H9 (cell line): Measurements from ENCODE around the gene PDXP. TPM values are rescaled to one million over a fixed set of nuclear protein-coding genes. Genes with fewer than 3 reads are reported as not detected.

ENCODE experiments used
- DNase-seq: peaks from one replicate; pipeline ENCODE4 v3.0.0-alpha.2; 2017
- H2AFZ ChIP-seq: one replicate; pipeline ENCODE4 v1.6.1; 2013; ENCODE audit warnings: mild to moderate bottlenecking, low read length, control low read depth, moderate library complexity
- H2AK5ac ChIP-seq: 2 replicates; pipeline ENCODE4 v1.6.1; 2013; ENCODE audit warnings: low read length, control low read depth, mixed read lengths; ENCODE audit not compliant: insufficient read length
- H2BK120ac ChIP-seq: one replicate; pipeline ENCODE4 v1.6.1; 2013; ENCODE audit warnings: low read depth, mild to moderate bottlenecking, low read length, control low read depth, inconsistent platforms; ENCODE audit not compliant: poor library complexity, severe bottlenecking
- H2BK12ac ChIP-seq: 2 replicates; pipeline ENCODE4 v1.6.1; 2013; ENCODE audit warnings: low read length, control low read depth, mixed read lengths, low read depth; ENCODE audit not compliant: insufficient read length
- H2BK15ac ChIP-seq: 2 replicates; pipeline ENCODE4 v1.6.1; 2013; ENCODE audit warnings: low read depth, low read length, control low read depth
- H2BK20ac ChIP-seq: one replicate; pipeline ENCODE4 v1.6.1; 2013; ENCODE audit warnings: low read depth, mild to moderate bottlenecking, low read length, control low read depth, inconsistent platforms; ENCODE audit not compliant: poor library complexity, severe bottlenecking
- H2BK5ac ChIP-seq: 2 replicates; pipeline ENCODE4 v1.6.1; 2013; ENCODE audit warnings: low read length, control low read depth, mixed read lengths; ENCODE audit not compliant: insufficient read length
- H3K14ac ChIP-seq: 2 replicates; pipeline ENCODE4 v1.6.1; 2013; ENCODE audit warnings: low read length, control low read depth; ENCODE audit not compliant: insufficient read depth
- H3K18ac ChIP-seq: 2 replicates; pipeline ENCODE4 v1.6.1; 2013; ENCODE audit warnings: low read depth, mild to moderate bottlenecking, mixed read lengths, low read length, control low read depth; ENCODE audit not compliant: insufficient read length
- H3K23ac ChIP-seq: 2 replicates; pipeline ENCODE4 v1.6.1; 2013; ENCODE audit warnings: low read length, control low read depth, mixed read lengths, low read depth; ENCODE audit not compliant: insufficient read length
- H3K23me2 ChIP-seq: 2 replicates; pipeline ENCODE4 v1.6.1; 2013; ENCODE audit warnings: low read depth, mild to moderate bottlenecking, mixed read lengths, low read length, control low read depth; ENCODE audit not compliant: insufficient read length, poor library complexity, severe bottlenecking
- H3K27ac ChIP-seq: 2 replicates; pipeline ENCODE4 v1.5.1; 2013; ENCODE audit warnings: low read length, control low read depth, mixed read lengths, low read depth; ENCODE audit not compliant: insufficient read length
- H3K27me3 ChIP-seq: 2 replicates; pipeline ENCODE4 v1.6.1; 2013; ENCODE audit warnings: low read length, control low read depth, inconsistent platforms; ENCODE audit not compliant: insufficient read depth
- H3K4ac ChIP-seq: 2 replicates; pipeline ENCODE4 v1.6.1; 2013; ENCODE audit warnings: low read depth, mild to moderate bottlenecking, control low read depth, inconsistent platforms, low read length, moderate library complexity
- H3K4me1 ChIP-seq: 2 replicates; pipeline ENCODE4 v1.6.1; 2013; ENCODE audit warnings: low read length, control low read depth, inconsistent platforms; ENCODE audit not compliant: insufficient read depth
- H3K4me2 ChIP-seq: 2 replicates; pipeline ENCODE4 v1.6.1; 2013; ENCODE audit warnings: low read length, control low read depth, mixed read lengths; ENCODE audit not compliant: insufficient read length, insufficient read depth
- H3K56ac ChIP-seq: 2 replicates; pipeline ENCODE4 v1.6.1; 2013; ENCODE audit warnings: low read depth, mild to moderate bottlenecking, mixed read lengths, low read length, control low read depth; ENCODE audit not compliant: insufficient read length
- H3K79me1 ChIP-seq: 2 replicates; pipeline ENCODE4 v1.6.1; 2013; ENCODE audit warnings: low read depth, mild to moderate bottlenecking, moderate library complexity, low read length, control low read depth, inconsistent platforms; ENCODE audit not compliant: insufficient read depth, poor library complexity, severe bottlenecking
- H3K79me2 ChIP-seq: 2 replicates; pipeline ENCODE4 v1.6.1; 2013; ENCODE audit warnings: low read length, control low read depth, inconsistent platforms; ENCODE audit not compliant: insufficient read depth
- H3K9ac ChIP-seq: 2 replicates; pipeline ENCODE4 v1.6.1; 2013; ENCODE audit warnings: low read length, control low read depth, mixed read lengths; ENCODE audit not compliant: insufficient read length; ENCODE audit errors: extremely low read depth
- H3K9me3 ChIP-seq: one replicate; pipeline ENCODE4 v1.6.1; 2013; ENCODE audit warnings: low read depth, low read length, inconsistent platforms; ENCODE audit not compliant: control insufficient read depth
- H3T11ph ChIP-seq: one replicate; pipeline ENCODE4 v1.6.1; 2013; ENCODE audit warnings: mild to moderate bottlenecking, low read length, control low read depth, inconsistent platforms
- H4K20me1 ChIP-seq: one replicate; pipeline ENCODE4 v1.6.1; 2013; ENCODE audit not compliant: control insufficient read depth, insufficient read length, insufficient read depth
- H4K5ac ChIP-seq: 2 replicates; pipeline ENCODE4 v1.6.1; 2013; ENCODE audit warnings: low read depth, mild to moderate bottlenecking, mixed read lengths, low read length, control low read depth; ENCODE audit not compliant: insufficient read length
- H4K8ac ChIP-seq: replicated peaks from 2 replicates; pipeline ENCODE4 v1.6.1; 2013; ENCODE audit warnings: low read length, control low read depth, mixed read lengths, low read depth; ENCODE audit not compliant: insufficient read length
- H4K91ac ChIP-seq: 2 replicates; pipeline ENCODE4 v1.6.1; 2013; ENCODE audit warnings: low read depth, mild to moderate bottlenecking, moderate library complexity, mixed read lengths, low read length, control low read depth; ENCODE audit not compliant: insufficient read length
- H3K27ac Mint-ChIP-seq, 3 experiments: 2 replicates in 2 of 3; 3 replicates in 1 of 3; pipeline ENCODE4 v1.8.0; 2020 to 2021; ENCODE audit warnings: mixed read lengths in 3 of 3, mild to moderate bottlenecking in 1 of 3, moderate library complexity in 1 of 3
- H3K27me3 Mint-ChIP-seq: 2 replicates; pipeline ENCODE4 v1.8.0; 2021; ENCODE audit warnings: low read depth, mild to moderate bottlenecking, moderate library complexity, mixed read lengths
- H3K36me3 Mint-ChIP-seq, 3 experiments: 2 replicates in 2 of 3; 3 replicates in 1 of 3; pipeline ENCODE4 v1.8.0; 2020 to 2021; ENCODE audit warnings: low read depth in 3 of 3, mixed read lengths in 3 of 3; ENCODE audit not compliant: insufficient read depth in 1 of 3
- H3K4me1 Mint-ChIP-seq, 2 experiments: 2 replicates each; pipeline ENCODE4 v1.8.0; 2020; ENCODE audit warnings: mixed read lengths in 2 of 2
- H3K4me3 Mint-ChIP-seq, 2 experiments: 2 replicates in 1 of 2; 3 replicates in 1 of 2; pipeline ENCODE4 v1.8.0; 2020 to 2021; ENCODE audit warnings: mild to moderate bottlenecking in 2 of 2, mixed read lengths in 2 of 2, moderate library complexity in 1 of 2
- H3K9me3 Mint-ChIP-seq, 2 experiments: 2 replicates in 1 of 2; 3 replicates in 1 of 2; pipeline ENCODE4 v1.8.0; 2020; ENCODE audit warnings: mild to moderate bottlenecking in 2 of 2, mixed read lengths in 2 of 2, moderate library complexity in 1 of 2
- WGBS: extraction: QIAGEN DNeasy Blood & Tissue Kit; methylation state at CpG from one replicate; pipeline ENCODE4 v1.1.7; 2013; ENCODE audit warnings: missing lambda C conversion rate, low lambda C conversion rate, mixed read lengths; ENCODE audit not compliant: insufficient read length; ENCODE audit errors: extremely low coverage; 5-methylcytosine and 5-hydroxymethylcytosine counted together
- total RNA-seq: library from RNA; stranded (reverse); gene quantifications from 2 replicates; pipeline ENCODE4 v1.2.1, GENCODE V29; 2021
- TF ChIP-seq, protein P1 (sequence below): fragments of 200-600 bp; sonication (generic); conservative IDR thresholded peaks from 3 replicates; pipeline ENCODE4 v1.8.0; 2021; ENCODE audit warnings: antibody characterized with exemption, mild to moderate bottlenecking

PDXP gene
- total RNA-seq, 1 experiment from 2014 or later = 41.0 TPM

DNA sequence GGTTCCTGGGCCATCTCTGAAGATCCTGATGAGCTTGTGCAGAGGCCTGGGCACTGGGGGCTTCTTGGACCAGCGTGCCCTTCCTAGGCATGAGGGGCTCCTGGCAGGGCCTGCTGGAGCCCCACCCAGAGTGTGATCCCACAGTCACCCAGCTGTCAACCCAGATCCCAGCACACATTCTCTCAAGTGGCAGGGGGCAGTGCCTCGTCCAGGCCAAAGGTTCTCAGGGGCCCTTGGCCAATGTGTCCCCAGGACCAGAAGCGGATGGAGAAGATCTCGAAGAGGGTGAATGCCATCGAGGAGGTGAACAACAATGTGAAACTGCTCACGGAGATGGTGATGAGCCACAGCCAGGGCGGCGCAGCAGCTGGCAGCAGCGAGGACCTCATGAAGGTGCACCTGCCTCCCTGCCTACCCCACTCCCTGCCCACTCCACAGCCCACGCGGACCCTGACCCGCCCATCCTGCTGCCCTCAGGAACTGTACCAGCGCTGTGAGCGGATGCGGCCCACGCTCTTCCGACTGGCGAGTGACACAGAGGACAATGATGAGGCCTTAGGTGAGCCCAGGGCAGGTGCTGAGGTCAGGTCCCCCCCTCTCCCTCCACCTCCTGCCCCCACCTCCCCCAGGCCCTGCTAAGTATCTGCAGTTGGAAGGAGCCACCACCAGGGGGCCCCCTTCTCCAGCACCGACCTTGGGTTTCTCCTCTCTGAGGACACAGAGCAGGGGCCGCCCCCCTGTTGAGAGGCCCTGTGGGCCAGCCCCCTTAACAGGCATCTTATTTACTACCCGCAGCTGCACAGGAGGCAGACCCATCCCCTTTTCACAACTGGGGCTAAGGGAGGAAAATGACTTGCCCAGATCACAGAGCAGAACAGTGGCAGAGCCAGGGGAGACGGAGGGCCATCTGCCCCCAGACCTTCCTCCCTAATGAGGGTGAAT lies 35.2 kb upstream of the PDXP start:
- H3K79me1 ChIP-seq = no peaks in the 10 kb centered on the region

More for the DNA sequence above, 35.2 kb upstream of the PDXP start:
- no CpG with 5 or more reads among the region's 22 CpGs for WGBS
- DNase-seq = peak; percentile 85
- H4K91ac ChIP-seq = no peak overlapping the region
- H2BK12ac ChIP-seq = no peak overlapping the region
- H3K4me2 ChIP-seq = no peak overlapping the region
- H3K9me3 ChIP-seq = no peaks in the 10 kb centered on the region
- no peak overlapping the region for H2AFZ ChIP-seq
- H3K9ac ChIP-seq = no peak overlapping the region
- no peak overlapping the region for H3K18ac ChIP-seq
- no peak overlapping the region for H4K5ac ChIP-seq
- peaks cover 2% of the 10 kb centered on the region; the same call in 1 of the 2 replicates for H3K4me1 ChIP-seq
- H3K27ac ChIP-seq = no peak overlapping the region
- Mint-ChIP-seq H3K27me3 (no peaks in the 10 kb centered on the region; the same call in 1 of the 2 replicates), H3K4me3 (no peak overlapping the region), H3K36me3 (peaks cover 5 to 41% (median 38%) of the 10 kb centered on the region in 3 experiments; a peak in 6 of 7 replicates), H3K9me3 (no peaks in the 10 kb centered on the region; a peak in 1 of 5 replicates), H3K27ac (peak overlapping the region in 1 of 3 experiments; percentile 61; a peak in 2 of 7 replicates), H3K4me1 (peaks cover 2 to 5% of the 10 kb centered on the region in 2 experiments)
- no peaks in the 10 kb centered on the region for H3K79me2 ChIP-seq
- H3T11ph ChIP-seq = no peak overlapping the region
- no peak overlapping the region for H2BK20ac ChIP-seq
- no peak overlapping the region for H2BK5ac ChIP-seq
- H2BK120ac ChIP-seq = no peak overlapping the region
- TF ChIP-seq, protein P1, sequence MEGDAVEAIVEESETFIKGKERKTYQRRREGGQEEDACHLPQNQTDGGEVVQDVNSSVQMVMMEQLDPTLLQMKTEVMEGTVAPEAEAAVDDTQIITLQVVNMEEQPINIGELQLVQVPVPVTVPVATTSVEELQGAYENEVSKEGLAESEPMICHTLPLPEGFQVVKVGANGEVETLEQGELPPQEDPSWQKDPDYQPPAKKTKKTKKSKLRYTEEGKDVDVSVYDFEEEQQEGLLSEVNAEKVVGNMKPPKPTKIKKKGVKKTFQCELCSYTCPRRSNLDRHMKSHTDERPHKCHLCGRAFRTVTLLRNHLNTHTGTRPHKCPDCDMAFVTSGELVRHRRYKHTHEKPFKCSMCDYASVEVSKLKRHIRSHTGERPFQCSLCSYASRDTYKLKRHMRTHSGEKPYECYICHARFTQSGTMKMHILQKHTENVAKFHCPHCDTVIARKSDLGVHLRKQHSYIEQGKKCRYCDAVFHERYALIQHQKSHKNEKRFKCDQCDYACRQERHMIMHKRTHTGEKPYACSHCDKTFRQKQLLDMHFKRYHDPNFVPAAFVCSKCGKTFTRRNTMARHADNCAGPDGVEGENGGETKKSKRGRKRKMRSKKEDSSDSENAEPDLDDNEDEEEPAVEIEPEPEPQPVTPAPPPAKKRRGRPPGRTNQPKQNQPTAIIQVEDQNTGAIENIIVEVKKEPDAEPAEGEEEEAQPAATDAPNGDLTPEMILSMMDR = peak; percentile 89
- no peaks in the 10 kb centered on the region for H3K23me2 ChIP-seq
- no peak overlapping the region for H3K4ac ChIP-seq
- H2BK15ac ChIP-seq = no peak overlapping the region; the same call in 1 of the 2 replicates
- no peak overlapping the region for H2AK5ac ChIP-seq
- H3K27me3 ChIP-seq = no peaks in the 10 kb centered on the region
- no peak overlapping the region for H3K56ac ChIP-seq
- H3K23ac ChIP-seq = no peak overlapping the region
- no peak overlapping the region; the same call in 1 of the 2 replicates for H3K14ac ChIP-seq
- no peaks in the 10 kb centered on the region for H4K20me1 ChIP-seq
- no peak overlapping the region for H4K8ac ChIP-seq
